CD14-positive monocyte (primary cell): ENCODE measurements around the gene OAS1. TPM values are rescaled to one million over a fixed set of nuclear protein-coding genes. Genes with fewer than 3 reads are reported as not detected.

Experiments
- DNase-seq, 3 donors: peaks; one replicate each; pipeline ENCODE4 v3.0.0-alpha.2; 2011 to 2022
- H2AFZ ChIP-seq: 2 replicates; pipeline ENCODE4 v1.6.0; 2012; ENCODE audit warnings: mild to moderate bottlenecking, low read depth, low read length, inconsistent platforms; ENCODE audit not compliant: insufficient read depth, poor library complexity, severe bottlenecking
- H3K27ac ChIP-seq, 2 donors: 1 replicate in 1 of 2; 2 replicates in 1 of 2; pipeline ENCODE4 v1.5.1; 2012 to 2013; ENCODE audit warnings: low read length in 2 of 2, control low read depth in 1 of 2, inconsistent platforms in 1 of 2, low read depth in 1 of 2, mild to moderate bottlenecking in 1 of 2
- H3K27me3 ChIP-seq, 2 donors: one replicate each; pipeline versions ENCODE4 v1.6.0 to v1.6.1; 2011 to 2013; ENCODE audit warnings: low read length in 2 of 2; ENCODE audit not compliant: control insufficient read depth in 2 of 2, insufficient read depth in 2 of 2
- H3K36me3 ChIP-seq, 2 donors: replicated peaks in 1 of 2; 1 replicate in 1 of 2; 2 replicates in 1 of 2; pipeline versions ENCODE4 v1.5.1 to v1.6.1; 2012 to 2013; ENCODE audit warnings: low read length in 2 of 2, control low read depth in 1 of 2, inconsistent platforms in 1 of 2, mild to moderate bottlenecking in 1 of 2; ENCODE audit not compliant: insufficient read depth in 2 of 2, control insufficient read depth in 1 of 2
- H3K4me1 ChIP-seq, 2 donors: 1 replicate in 1 of 2; 2 replicates in 1 of 2; pipeline versions ENCODE4 v1.5.1 to v1.6.1; 2012 to 2013; ENCODE audit warnings: low read length in 2 of 2, control low read depth in 1 of 2, inconsistent platforms in 1 of 2, mild to moderate bottlenecking in 1 of 2, moderate library complexity in 1 of 2; ENCODE audit not compliant: insufficient read depth in 2 of 2, control insufficient read depth in 1 of 2
- H3K4me2 ChIP-seq: replicated peaks from 2 replicates; pipeline ENCODE3; 2012; ENCODE audit warnings: low read length, moderate library complexity, mild to moderate bottlenecking; ENCODE audit not compliant: poor library complexity, severe bottlenecking; ENCODE audit errors: extremely low read depth
- H3K4me3 ChIP-seq, 3 experiments: fragments of 200-600 bp in 1 of 3; sonication (generic) in 1 of 3; replicated peaks in 1 of 3; 1 replicate in 2 of 3; 2 replicates in 1 of 3; pipeline ENCODE4 v1.5.1; 2011 to 2013; ENCODE audit warnings: low read length in 3 of 3, mild to moderate bottlenecking in 3 of 3, control low read depth in 2 of 3, low read depth in 2 of 3, inconsistent platforms in 1 of 3, moderate library complexity in 1 of 3
- H3K79me2 ChIP-seq: 2 replicates; pipeline ENCODE4 v1.6.0; 2012; ENCODE audit warnings: mild to moderate bottlenecking, control low read depth, inconsistent platforms, low read length, moderate library complexity; ENCODE audit not compliant: insufficient read depth
- H3K9ac ChIP-seq: 2 replicates; pipeline ENCODE4 v1.6.0; 2017; ENCODE audit warnings: low read length, mild to moderate bottlenecking; ENCODE audit not compliant: insufficient read depth, poor library complexity, severe bottlenecking
- H3K9me3 ChIP-seq, 2 donors: replicated peaks in 1 of 2; 1 replicate in 1 of 2; 2 replicates in 1 of 2; pipeline versions ENCODE4 v1.5.1 to v1.6.1; 2012 to 2013; ENCODE audit warnings: low read length in 2 of 2, control low read depth in 1 of 2; ENCODE audit not compliant: control insufficient read depth in 1 of 2, insufficient read depth in 1 of 2
- H4K20me1 ChIP-seq: 2 replicates; pipeline ENCODE4 v1.6.0; 2012; ENCODE audit warnings: mild to moderate bottlenecking, low read length, control low read depth, moderate library complexity; ENCODE audit not compliant: insufficient read depth
- H3K27ac Mint-ChIP-seq, 7 donors: one replicate each; pipeline ENCODE4 v1.8.0; 2020; ENCODE audit warnings: mild to moderate bottlenecking in 7 of 7, mixed read lengths in 7 of 7, moderate library complexity in 6 of 7, inconsistent platforms in 2 of 7
- H3K27me3 Mint-ChIP-seq, 3 donors: one replicate each; pipeline ENCODE4 v1.8.0; 2021 to 2022; ENCODE audit warnings: low read depth in 3 of 3, mild to moderate bottlenecking in 3 of 3, mixed read lengths in 3 of 3, moderate library complexity in 3 of 3, inconsistent platforms in 1 of 3
- H3K36me3 Mint-ChIP-seq, 2 donors: one replicate each; pipeline ENCODE4 v1.8.0; 2020; ENCODE audit warnings: mixed read lengths in 2 of 2, inconsistent platforms in 1 of 2, mild to moderate bottlenecking in 1 of 2
- H3K4me1 Mint-ChIP-seq: one replicate; pipeline ENCODE4 v1.8.0; 2020; ENCODE audit warnings: mild to moderate bottlenecking, mixed read lengths
- H3K4me3 Mint-ChIP-seq, 2 donors: one replicate each; pipeline ENCODE4 v1.8.0; 2020; ENCODE audit warnings: mild to moderate bottlenecking in 2 of 2, mixed read lengths in 2 of 2, moderate library complexity in 1 of 2
- H3K9me3 Mint-ChIP-seq, 7 donors: one replicate each; pipeline ENCODE4 v1.8.0; 2020 to 2022; ENCODE audit warnings: mixed read lengths in 7 of 7, mild to moderate bottlenecking in 6 of 7, moderate library complexity in 6 of 7, inconsistent platforms in 2 of 7
- WGBS: methylation state at CpG from one replicate; pipeline ENCODE4 v1.1.5; 2013; ENCODE audit warnings: missing lambda C conversion rate; ENCODE audit not compliant: insufficient coverage; 5-methylcytosine and 5-hydroxymethylcytosine counted together
- intact Hi-C, 2 donors: fragments of 100-400 bp; cut with micrococcal nuclease; formaldehyde crosslinking; loops; one replicate each; pipeline versions ENCODE4 v1.15.0 to v1.15.1; 2023
- polyA plus RNA-seq, 3 donors: library from polyadenylated mRNA; depleted of rRNA in 1 of 3; unstranded in 2 of 3; stranded (reverse) in 1 of 3; fragments of 300-500 nt in 2 of 3; fragments of >200 nt in 1 of 3; fragmentation: Illumina TruSeq in 2 of 3; gene quantifications; 1 replicate in 2 of 3; 2 replicates in 1 of 3; pipeline ENCODE4 v1.2.3, GENCODE V29; 2012 to 2021
- TF ChIP-seq, protein P1 (sequence below): fragments of 200-600 bp; IDR thresholded peaks from one replicate; pipeline ENCODE4 v1.8.0; 2022; ENCODE audit warnings: antibody characterized with exemption, mild to moderate bottlenecking

Gene OAS1
- polyA plus RNA-seq, 3 donors, result 111 to 237 (median 237) TPM

GRCh38 chr12:112927475-112927874, 20.7 kb downstream of the OAS1 start:
- no peaks in the 10 kb centered on the region for H3K27me3 ChIP-seq
- no peak overlapping the region for H3K9ac ChIP-seq
- intact Hi-C loops, result no loop called here
- peaks cover 34% of the 10 kb centered on the region for H4K20me1 ChIP-seq
- no peak for DNase-seq
- H3K36me3 ChIP-seq, result peaks cover 7 to 41% of the 10 kb centered on the region in 2 donors
- WGBS, result no CpG with 5 or more reads among the region's 3 CpGs
- H3K27ac ChIP-seq, result no peak overlapping the region
- no peak overlapping the region for H3K4me2 ChIP-seq
- TF ChIP-seq, protein P1, sequence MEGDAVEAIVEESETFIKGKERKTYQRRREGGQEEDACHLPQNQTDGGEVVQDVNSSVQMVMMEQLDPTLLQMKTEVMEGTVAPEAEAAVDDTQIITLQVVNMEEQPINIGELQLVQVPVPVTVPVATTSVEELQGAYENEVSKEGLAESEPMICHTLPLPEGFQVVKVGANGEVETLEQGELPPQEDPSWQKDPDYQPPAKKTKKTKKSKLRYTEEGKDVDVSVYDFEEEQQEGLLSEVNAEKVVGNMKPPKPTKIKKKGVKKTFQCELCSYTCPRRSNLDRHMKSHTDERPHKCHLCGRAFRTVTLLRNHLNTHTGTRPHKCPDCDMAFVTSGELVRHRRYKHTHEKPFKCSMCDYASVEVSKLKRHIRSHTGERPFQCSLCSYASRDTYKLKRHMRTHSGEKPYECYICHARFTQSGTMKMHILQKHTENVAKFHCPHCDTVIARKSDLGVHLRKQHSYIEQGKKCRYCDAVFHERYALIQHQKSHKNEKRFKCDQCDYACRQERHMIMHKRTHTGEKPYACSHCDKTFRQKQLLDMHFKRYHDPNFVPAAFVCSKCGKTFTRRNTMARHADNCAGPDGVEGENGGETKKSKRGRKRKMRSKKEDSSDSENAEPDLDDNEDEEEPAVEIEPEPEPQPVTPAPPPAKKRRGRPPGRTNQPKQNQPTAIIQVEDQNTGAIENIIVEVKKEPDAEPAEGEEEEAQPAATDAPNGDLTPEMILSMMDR, result no peak
- Mint-ChIP-seq H3K4me1 (peaks cover 12% of the 10 kb centered on the region), H3K27ac (no peak overlapping the region), H3K27me3 (peaks cover 0 to 2% (median 2%) of the 10 kb centered on the region in 3 donors), H3K4me3 (no peak overlapping the region), H3K9me3 (peaks cover 5 to 31% (median 6%) of the 10 kb centered on the region in 7 donors), H3K36me3 (peaks cover 49 to 51% of the 10 kb centered on the region in 2 donors)
- no peak overlapping the region for H2AFZ ChIP-seq
- H3K4me1 ChIP-seq, result peaks cover 0 to 6% of the 10 kb centered on the region in 2 donors
- H3K9me3 ChIP-seq, result no peaks in the 10 kb centered on the region
- H3K79me2 ChIP-seq, result no peaks in the 10 kb centered on the region
- no peak overlapping the region for H3K4me3 ChIP-seq

DNA sequence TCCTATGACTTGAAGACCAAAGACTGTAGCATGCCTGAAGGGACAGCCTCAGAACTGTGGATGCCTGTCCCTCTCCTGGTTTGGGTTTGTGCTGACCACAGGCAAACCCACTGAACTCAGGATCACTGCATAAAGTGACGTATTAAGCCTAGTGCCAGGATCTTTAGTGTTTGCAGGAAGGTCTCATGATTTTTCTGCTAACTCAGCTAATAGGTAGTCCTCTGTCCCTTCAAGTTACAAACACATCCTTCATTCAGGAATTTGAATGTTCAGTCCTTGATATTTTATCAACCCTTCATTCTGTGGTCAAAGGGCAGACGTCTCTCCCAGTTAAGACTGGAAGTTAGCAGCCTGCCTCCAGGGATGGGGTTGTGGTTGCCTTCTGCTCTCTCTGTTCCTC, 21.2 kb downstream of the OAS1 start:
- H3K4me2 ChIP-seq, result no peak overlapping the region
- no peak overlapping the region for H3K4me3 ChIP-seq
- H3K4me1 ChIP-seq, result peaks cover 0 to 6% of the 10 kb centered on the region in 2 donors
- H3K79me2 ChIP-seq, result no peaks in the 10 kb centered on the region
- H2AFZ ChIP-seq, result no peak overlapping the region
- peaks cover 29% of the 10 kb centered on the region for H4K20me1 ChIP-seq
- peaks cover 44 to 48% of the 10 kb centered on the region in 2 donors for H3K36me3 Mint-ChIP-seq
- no peaks in the 10 kb centered on the region for H3K9me3 ChIP-seq
- TF ChIP-seq, protein P1, result no peak
- peaks cover 13% of the 10 kb centered on the region for H3K4me1 Mint-ChIP-seq
- intact Hi-C loops, result no loop called here
- no peak overlapping the region for H3K4me3 Mint-ChIP-seq
- no peak overlapping the region for H3K9ac ChIP-seq
- peaks cover 5 to 31% (median 6%) of the 10 kb centered on the region in 7 donors for H3K9me3 Mint-ChIP-seq
- H3K27ac ChIP-seq, result no peak overlapping the region
- DNase-seq, result no peak
- H3K27me3 ChIP-seq, result no peaks in the 10 kb centered on the region
- peaks cover under 1 to 2% (median 2%) of the 10 kb centered on the region in 3 donors for H3K27me3 Mint-ChIP-seq
- 100% methylated on average over 1 of the region's 2 CpGs for WGBS
- no peak overlapping the region for H3K27ac Mint-ChIP-seq
- peaks cover 7 to 36% of the 10 kb centered on the region in 2 donors for H3K36me3 ChIP-seq
